ENCODE data around the gene BNIP5. TPM values are rescaled to one million over a fixed set of nuclear protein-coding genes. Genes with fewer than 3 reads are reported as not detected.

The BNIP5 gene
- total RNA-seq, 1 donor from 2014 or later: not detected

- FAIRE-seq (no peak), DNase-seq (ENCODE audit: low read depth) (peak; percentile 33)
- H3K4me3 ChIP-seq (ENCODE audit: low read depth, low read length): no peak overlapping the region
- no peak for TF ChIP-seq CTCF (IDR thresholded peaks at IDR 0.05; ENCODE audit: insufficient read depth, low read length, severe bottlenecking)
- H3K36me3 ChIP-seq (ENCODE audit: control insufficient read depth, insufficient read depth, low read length): no peaks in the 10 kb centered on the region
- no peaks in the 10 kb centered on the region for H3K27me3 ChIP-seq (ENCODE audit: control insufficient read depth, insufficient read depth, low read length)
Observed at GRCh38 chr6:36355819-36356218, 19.1 kb upstream of the BNIP5 start.

- no peak for FAIRE-seq
- Histone ChIP-seq H3K36me3 (ENCODE audit: control insufficient read depth, insufficient read depth, low read length) (no peaks in the 10 kb centered on the region), H3K4me3 (ENCODE audit: low read depth, low read length) (no peak overlapping the region), H3K27me3 (ENCODE audit: control insufficient read depth, insufficient read depth, low read length) (no peaks in the 10 kb centered on the region)
- peak; percentile 72 for DNase-seq (ENCODE audit: low read depth)
- no peak for TF ChIP-seq CTCF (IDR thresholded peaks at IDR 0.05; ENCODE audit: insufficient read depth, low read length, severe bottlenecking)
Observed at GRCh38 chr6:36353411-36353915, 16.8 kb upstream of the BNIP5 start.

GRCh38 chr6:36352477-36353157 is 15.9 kb upstream of the BNIP5 start:
- FAIRE-seq (no peak), DNase-seq (ENCODE audit: low read depth) (no peak)
- Histone ChIP-seq H3K27me3 (ENCODE audit: control insufficient read depth, insufficient read depth, low read length) (no peaks in the 10 kb centered on the region), H3K36me3 (ENCODE audit: control insufficient read depth, insufficient read depth, low read length) (no peaks in the 10 kb centered on the region), H3K4me3 (ENCODE audit: low read depth, low read length) (no peak overlapping the region)
- TF ChIP-seq CTCF (IDR thresholded peaks at IDR 0.05; ENCODE audit: insufficient read depth, low read length, severe bottlenecking): no peak

- FAIRE-seq: no peak
Observed at GRCh38 chr6:36350681-36351571, 14.2 kb upstream of the BNIP5 start.

GRCh38 chr6:36350082-36350481 is 13.4 kb upstream of the BNIP5 start:
- DNase-seq (ENCODE audit: low read depth) (no peak), FAIRE-seq (no peak)
- TF ChIP-seq CTCF (IDR thresholded peaks at IDR 0.05; ENCODE audit: insufficient read depth, low read length, severe bottlenecking): no peak
- no peaks in the 10 kb centered on the region for H3K27me3 ChIP-seq (ENCODE audit: control insufficient read depth, insufficient read depth, low read length)
- H3K36me3 ChIP-seq (ENCODE audit: control insufficient read depth, insufficient read depth, low read length): no peaks in the 10 kb centered on the region
- H3K4me3 ChIP-seq (ENCODE audit: low read depth, low read length): no peak overlapping the region

More at GRCh38 chr6:36350681-36351571, 14.2 kb upstream of the BNIP5 start:
- DNase-seq (ENCODE audit: low read depth): peak; percentile 58
- no peak for TF ChIP-seq CTCF (IDR thresholded peaks at IDR 0.05; ENCODE audit: insufficient read depth, low read length, severe bottlenecking)
- Histone ChIP-seq H3K36me3 (ENCODE audit: control insufficient read depth, insufficient read depth, low read length) (no peaks in the 10 kb centered on the region), H3K27me3 (ENCODE audit: control insufficient read depth, insufficient read depth, low read length) (no peaks in the 10 kb centered on the region), H3K4me3 (ENCODE audit: low read depth, low read length) (no peak overlapping the region)

All from bronchial epithelial cell (primary cell).